CD4-positive, CD25-positive, alpha-beta regulatory T cell (primary cell): Measurements from ENCODE around the gene KSR1. TPM values are rescaled to one million over a fixed set of nuclear protein-coding genes. Genes with fewer than 3 reads are reported as not detected.
"Not testable (repeated sequence)": the region's sequence is repeated elsewhere in the genome, so short reads cannot be mapped to it uniquely, and the experiment has no call there.

Experiments
- ATAC-seq, 2 donors: fragments of 150-1000 bp; cut with Tn5 transposase; one replicate each; pipeline ENCODE4 v1.10.0; 2021; ENCODE audit warnings: low read depth in 2 of 2, moderate number of reproducible peaks in 2 of 2, moderate library complexity in 1 of 2
- DNase-seq, 3 donors: peaks; one replicate each; pipeline versions ENCODE4 v3.0.0 to v3.0.0-alpha.2; 2012 to 2022; ENCODE audit warnings: mixed read lengths in 1 of 3
- H3K27ac ChIP-seq: one replicate; pipeline ENCODE4 v1.7.0; 2013; ENCODE audit warnings: mild to moderate bottlenecking, low read length; ENCODE audit not compliant: insufficient read depth, poor library complexity, severe bottlenecking
- H3K27me3 ChIP-seq: one replicate; pipeline ENCODE4 v1.7.0; 2013; ENCODE audit warnings: low read length; ENCODE audit not compliant: control insufficient read depth, insufficient read depth
- H3K36me3 ChIP-seq: one replicate; pipeline ENCODE4 v1.7.0; 2013; ENCODE audit warnings: mild to moderate bottlenecking, low read length, moderate library complexity; ENCODE audit not compliant: control insufficient read depth, insufficient read depth
- H3K4me1 ChIP-seq: 2 replicates; pipeline ENCODE4 v1.7.0; 2013; ENCODE audit warnings: mild to moderate bottlenecking, low read length; ENCODE audit not compliant: insufficient read depth, control insufficient read depth, poor library complexity, severe bottlenecking
- H3K4me3 ChIP-seq: one replicate; pipeline ENCODE4 v1.7.0; 2013; ENCODE audit warnings: low read depth, mild to moderate bottlenecking, low read length, moderate library complexity
- H3K9me3 ChIP-seq, 2 experiments: 1 replicate in 1 of 2; 2 replicates in 1 of 2; pipeline ENCODE4 v1.7.0; 2013; ENCODE audit warnings: low read length in 2 of 2, mild to moderate bottlenecking in 1 of 2, moderate library complexity in 1 of 2; ENCODE audit not compliant: control insufficient read depth in 2 of 2
- H3K27ac Mint-ChIP-seq, 3 donors: one replicate each; pipeline ENCODE4 v1.8.0; 2020 to 2022; ENCODE audit warnings: mild to moderate bottlenecking in 3 of 3, mixed read lengths in 3 of 3, moderate library complexity in 2 of 3
- H3K27me3 Mint-ChIP-seq: one replicate; pipeline ENCODE4 v1.8.0; 2022; ENCODE audit warnings: mild to moderate bottlenecking, mixed read lengths
- H3K36me3 Mint-ChIP-seq: one replicate; pipeline ENCODE4 v1.8.0; 2020; ENCODE audit warnings: mixed read lengths
- H3K4me1 Mint-ChIP-seq, 4 donors: one replicate each; pipeline ENCODE4 v1.8.0; 2020 to 2022; ENCODE audit warnings: mixed read lengths in 4 of 4, mild to moderate bottlenecking in 1 of 4
- H3K4me3 Mint-ChIP-seq, 4 donors: one replicate each; pipeline ENCODE4 v1.8.0; 2020 to 2022; ENCODE audit warnings: mild to moderate bottlenecking in 4 of 4, mixed read lengths in 4 of 4, moderate library complexity in 3 of 4
- H3K9me3 Mint-ChIP-seq, 7 donors: one replicate each; pipeline ENCODE4 v1.8.0; 2020 to 2022; ENCODE audit warnings: mixed read lengths in 7 of 7, mild to moderate bottlenecking in 3 of 7, moderate library complexity in 2 of 7
- polyA plus RNA-seq, 4 donors: library from polyadenylated mRNA; unstranded; fragments of 300-500 nt; fragmentation: Illumina TruSeq; gene quantifications; one replicate each; pipeline ENCODE4 v1.2.3, GENCODE V29; 2021
- total RNA-seq: library from RNA; stranded (reverse); gene quantifications from one replicate; pipeline ENCODE4 v1.2.3, GENCODE V29; 2022

The KSR1 gene
- total and polyA plus RNA-seq, 5 donors from 2014 or later, result 1.2 to 69.5 (median 1.7) TPM

- not testable (repeated sequence) for H3K9me3 ChIP-seq, ATAC-seq, H3K4me1 ChIP-seq, H3K27ac ChIP-seq, H3K9me3 Mint-ChIP-seq, H3K27me3 Mint-ChIP-seq, H3K27ac Mint-ChIP-seq, H3K4me3 Mint-ChIP-seq, DNase-seq, H3K4me1 Mint-ChIP-seq, H3K4me3 ChIP-seq, H3K36me3 ChIP-seq, H3K27me3 ChIP-seq, H3K36me3 Mint-ChIP-seq
Observed at GRCh38 chr17:27421626-27422025, 34.6 kb upstream of the KSR1 start.

- no peaks in the 10 kb centered on the region for H3K36me3 Mint-ChIP-seq
- no peaks in the 10 kb centered on the region for H3K4me1 Mint-ChIP-seq
- H3K27ac Mint-ChIP-seq, result no peak overlapping the region
- ATAC-seq (no peak), DNase-seq (no peak)
- H3K27me3 ChIP-seq, result no peaks in the 10 kb centered on the region
- no peaks in the 10 kb centered on the region for H3K27me3 Mint-ChIP-seq
- no peaks in the 10 kb centered on the region for H3K4me1 ChIP-seq
- H3K27ac ChIP-seq, result no peak overlapping the region
- no peak overlapping the region for H3K4me3 ChIP-seq
- no peak overlapping the region for H3K4me3 Mint-ChIP-seq
- H3K9me3 ChIP-seq, result no peaks in the 10 kb centered on the region
- H3K36me3 ChIP-seq, result no peaks in the 10 kb centered on the region
- no peaks in the 10 kb centered on the region for H3K9me3 Mint-ChIP-seq
Observed at GRCh38 chr17:27422601-27423000, 33.6 kb upstream of the KSR1 start.

DNA sequence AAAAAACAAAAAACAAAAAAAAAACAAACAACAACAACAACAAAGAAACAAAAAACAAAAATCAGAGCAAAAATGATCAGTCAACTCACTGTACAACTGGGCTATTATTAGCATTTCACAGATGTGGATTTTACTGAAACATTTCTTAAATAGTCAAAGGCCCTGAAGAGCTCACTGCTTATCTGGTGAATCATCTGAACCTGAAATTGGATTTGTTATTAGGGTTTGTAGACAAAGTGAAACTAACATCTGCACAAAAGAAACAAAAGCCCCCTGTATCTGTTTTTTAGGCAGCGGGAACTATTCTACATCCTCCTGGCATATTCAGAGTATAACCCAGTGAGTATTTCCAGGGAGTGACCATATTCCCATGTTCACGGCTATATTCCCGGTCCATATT, 32.6 kb upstream of the KSR1 start:
- H3K27ac ChIP-seq, result no peak overlapping the region

GRCh38 chr17:27424516-27424915, 31.7 kb upstream of the KSR1 start:
- no peak for ATAC-seq
- H3K4me3 Mint-ChIP-seq, result no peak overlapping the region
- no peak overlapping the region for H3K4me3 ChIP-seq
- no peaks in the 10 kb centered on the region for H3K9me3 ChIP-seq
- no peaks in the 10 kb centered on the region for H3K36me3 ChIP-seq
- no peaks in the 10 kb centered on the region for H3K4me1 Mint-ChIP-seq
- no peaks in the 10 kb centered on the region for H3K36me3 Mint-ChIP-seq
- DNase-seq, result no peak
- no peak overlapping the region for H3K27ac Mint-ChIP-seq
- no peaks in the 10 kb centered on the region for H3K27me3 ChIP-seq
- H3K9me3 Mint-ChIP-seq, result peaks cover 0 to 2% (median 0%) of the 10 kb centered on the region in 7 donors
- H3K4me1 ChIP-seq, result no peaks in the 10 kb centered on the region
- no peak overlapping the region for H3K27ac ChIP-seq
- H3K27me3 Mint-ChIP-seq, result no peaks in the 10 kb centered on the region

More for the DNA sequence above, 32.6 kb upstream of the KSR1 start:
- H3K27me3 ChIP-seq, result no peaks in the 10 kb centered on the region
- Mint-ChIP-seq H3K4me3 (no peak overlapping the region), H3K27me3 (no peaks in the 10 kb centered on the region), H3K9me3 (peaks cover 0 to 2% (median 0%) of the 10 kb centered on the region in 7 donors), H3K36me3 (no peaks in the 10 kb centered on the region), H3K27ac (no peak overlapping the region), H3K4me1 (no peaks in the 10 kb centered on the region)
- no peaks in the 10 kb centered on the region for H3K9me3 ChIP-seq
- DNase-seq, result no peak
- no peak overlapping the region for H3K4me3 ChIP-seq
- no peaks in the 10 kb centered on the region for H3K36me3 ChIP-seq
- H3K4me1 ChIP-seq, result no peaks in the 10 kb centered on the region
- ATAC-seq, result no peak

GRCh38 chr17:27424941-27425340, 31.3 kb upstream of the KSR1 start:
- Mint-ChIP-seq H3K9me3 (peaks cover 0 to 2% (median 0%) of the 10 kb centered on the region in 7 donors), H3K36me3 (no peaks in the 10 kb centered on the region), H3K27ac (no peak overlapping the region), H3K4me1 (no peaks in the 10 kb centered on the region), H3K4me3 (no peak overlapping the region), H3K27me3 (no peaks in the 10 kb centered on the region)
- Histone ChIP-seq H3K36me3 (no peaks in the 10 kb centered on the region), H3K9me3 (no peaks in the 10 kb centered on the region), H3K27ac (no peak overlapping the region), H3K4me3 (no peak overlapping the region), H3K4me1 (no peaks in the 10 kb centered on the region), H3K27me3 (no peaks in the 10 kb centered on the region)
- DNase-seq (no peak), ATAC-seq (no peak)

GRCh38 chr17:27425571-27425970, 30.7 kb upstream of the KSR1 start:
- not testable (repeated sequence) for DNase-seq

GRCh38 chr17:27425991-27426390, 30.3 kb upstream of the KSR1 start:
- no peak overlapping the region for H3K4me3 ChIP-seq
- H3K27me3 ChIP-seq, result no peaks in the 10 kb centered on the region
- DNase-seq, result no peak
- H3K4me3 Mint-ChIP-seq, result no peak overlapping the region
- no peaks in the 10 kb centered on the region for H3K36me3 ChIP-seq
- no peaks in the 10 kb centered on the region for H3K4me1 Mint-ChIP-seq
- H3K9me3 ChIP-seq, result no peaks in the 10 kb centered on the region
- H3K36me3 Mint-ChIP-seq, result no peaks in the 10 kb centered on the region
- no peaks in the 10 kb centered on the region for H3K27me3 Mint-ChIP-seq
- ATAC-seq, result no peak
- H3K27ac Mint-ChIP-seq, result no peak overlapping the region
- no peak overlapping the region for H3K27ac ChIP-seq
- no peaks in the 10 kb centered on the region for H3K4me1 ChIP-seq
- peaks cover 0 to 2% (median 0%) of the 10 kb centered on the region in 7 donors for H3K9me3 Mint-ChIP-seq

More at GRCh38 chr17:27425571-27425970, 30.7 kb upstream of the KSR1 start:
- ATAC-seq, H3K4me1 ChIP-seq, H3K9me3 Mint-ChIP-seq, H3K36me3 ChIP-seq, H3K9me3 ChIP-seq, H3K27me3 Mint-ChIP-seq, H3K27ac ChIP-seq, H3K4me3 ChIP-seq, H3K4me3 Mint-ChIP-seq, H3K27me3 ChIP-seq, H3K27ac Mint-ChIP-seq, H3K4me1 Mint-ChIP-seq, H3K36me3 Mint-ChIP-seq: not testable (repeated sequence)

DNA sequence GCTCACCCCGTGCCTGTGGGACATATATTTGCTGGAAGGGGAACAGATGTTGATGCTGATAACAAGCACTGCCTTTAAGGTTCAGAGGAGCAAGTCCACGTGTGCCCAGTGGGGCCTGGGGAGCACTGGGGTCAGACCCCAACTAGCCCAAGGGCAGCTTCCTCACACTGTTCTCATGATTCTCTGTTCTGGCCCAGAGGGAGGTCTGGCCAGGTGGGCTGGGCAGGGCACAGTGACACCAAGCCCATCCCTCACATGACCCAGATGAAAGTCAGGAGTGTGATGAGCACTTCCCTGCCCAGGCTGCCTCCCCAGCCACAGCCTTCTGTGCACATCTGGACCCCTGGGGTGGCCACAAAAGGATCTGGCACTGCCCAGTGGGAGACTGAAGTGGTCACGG, 29.8 kb upstream of the KSR1 start:
- not testable (repeated sequence) for H3K4me3 ChIP-seq, H3K4me3 Mint-ChIP-seq, ATAC-seq, H3K9me3 ChIP-seq, H3K9me3 Mint-ChIP-seq, H3K27me3 ChIP-seq, H3K36me3 ChIP-seq, H3K27ac ChIP-seq, H3K4me1 Mint-ChIP-seq, DNase-seq, H3K36me3 Mint-ChIP-seq, H3K4me1 ChIP-seq, H3K27ac Mint-ChIP-seq, H3K27me3 Mint-ChIP-seq
